ENCODE measurements around the gene CELA1.

CELA1 gene

GRCh38 chr12:51346581-51346980 is at the start of gene CELA1:
Gene CELA1 (minus strand): TSS chr12:51346679. CDS start chr12:51346638, 41 bp downstream.
- no peak for DNase-seq

DNA sequence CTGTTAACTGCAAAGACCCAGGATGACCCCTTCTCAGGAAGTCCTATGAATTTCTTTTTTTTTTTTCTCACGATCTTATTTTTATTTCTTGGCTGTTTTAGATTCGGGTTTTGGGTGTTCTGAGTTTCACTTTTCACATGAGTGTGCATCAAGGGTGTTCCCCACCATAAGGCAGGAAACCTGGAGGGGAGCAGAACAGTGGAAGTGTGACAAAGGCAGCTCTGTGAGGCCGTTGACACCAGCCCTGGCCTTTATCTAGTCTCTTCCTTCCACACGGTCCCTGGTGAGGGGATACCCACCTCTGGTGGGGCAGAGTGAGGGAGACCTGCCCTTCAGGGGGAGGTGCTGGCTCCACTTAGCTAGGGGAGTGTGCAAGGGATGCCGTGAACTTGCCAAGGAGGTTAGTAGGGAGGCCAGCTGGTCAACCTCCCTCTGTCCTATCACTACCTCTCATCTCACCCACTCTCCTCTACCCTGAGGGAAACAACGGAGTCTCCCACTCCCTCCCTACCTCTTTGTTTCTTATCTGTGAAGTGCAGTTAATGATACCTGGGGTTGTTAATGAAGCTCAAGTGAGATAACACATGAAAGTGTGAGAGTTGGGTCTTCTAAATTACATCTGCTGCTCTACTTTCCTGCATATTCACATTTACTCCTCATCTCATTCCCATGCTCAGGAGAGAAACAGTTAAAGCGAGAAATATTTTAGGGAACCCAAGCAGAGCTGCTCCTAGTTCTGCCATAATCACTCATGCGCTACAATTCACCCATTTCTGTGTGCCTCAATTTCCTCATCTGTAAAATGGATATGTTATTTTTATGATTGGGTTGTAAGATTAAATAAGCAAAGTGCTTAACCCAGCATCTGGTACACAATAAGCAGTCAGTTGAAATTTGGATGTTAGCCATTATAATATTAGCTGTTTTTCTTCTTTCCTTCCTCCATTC is 49.1 kb upstream of the CELA1 start:
- DNase-seq = no peak

DNA sequence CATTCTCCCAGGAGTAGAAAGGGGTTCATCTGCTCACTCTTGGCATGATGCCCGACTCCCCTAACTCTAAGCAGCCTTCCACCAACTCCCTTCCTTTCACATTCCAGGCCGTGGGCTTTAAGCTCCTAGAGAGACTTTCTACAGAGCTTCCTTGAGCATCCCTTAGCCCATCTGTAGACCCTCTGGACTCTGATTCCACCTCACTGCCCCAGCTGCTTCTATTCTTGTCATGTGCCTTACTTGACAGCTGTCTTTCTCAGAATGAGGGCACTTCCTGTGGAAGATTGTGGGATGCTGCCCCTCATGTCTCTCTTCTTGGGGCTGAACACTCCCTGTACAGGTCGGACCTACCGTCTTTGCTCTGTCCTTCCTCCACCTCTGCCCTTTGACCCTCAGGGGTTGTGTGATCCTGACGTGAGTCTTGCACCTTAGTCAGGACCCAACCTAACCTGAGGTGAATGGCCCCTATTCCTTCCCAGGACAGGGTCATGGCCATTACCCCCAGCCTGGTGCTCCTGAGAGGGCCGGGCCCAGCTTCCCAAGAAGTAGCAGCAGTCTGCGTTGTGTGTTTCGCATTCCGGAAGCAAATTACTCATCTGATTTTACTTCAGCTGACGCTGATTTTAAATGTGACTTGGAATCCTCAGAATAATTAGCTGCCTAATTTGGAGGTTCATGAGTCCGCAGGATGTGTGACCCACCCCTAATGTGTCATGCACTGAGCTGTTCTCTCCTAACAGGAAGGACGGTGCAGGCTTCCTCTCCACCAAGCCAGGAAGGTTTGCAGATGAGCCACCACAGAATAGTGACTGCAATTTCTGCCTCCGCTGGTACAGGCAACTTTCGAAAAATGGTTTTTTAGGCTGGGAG is 47.4 kb upstream of the CELA1 start:
- peak in 1 of 4 experiments; percentile 18 for DNase-seq

DNA sequence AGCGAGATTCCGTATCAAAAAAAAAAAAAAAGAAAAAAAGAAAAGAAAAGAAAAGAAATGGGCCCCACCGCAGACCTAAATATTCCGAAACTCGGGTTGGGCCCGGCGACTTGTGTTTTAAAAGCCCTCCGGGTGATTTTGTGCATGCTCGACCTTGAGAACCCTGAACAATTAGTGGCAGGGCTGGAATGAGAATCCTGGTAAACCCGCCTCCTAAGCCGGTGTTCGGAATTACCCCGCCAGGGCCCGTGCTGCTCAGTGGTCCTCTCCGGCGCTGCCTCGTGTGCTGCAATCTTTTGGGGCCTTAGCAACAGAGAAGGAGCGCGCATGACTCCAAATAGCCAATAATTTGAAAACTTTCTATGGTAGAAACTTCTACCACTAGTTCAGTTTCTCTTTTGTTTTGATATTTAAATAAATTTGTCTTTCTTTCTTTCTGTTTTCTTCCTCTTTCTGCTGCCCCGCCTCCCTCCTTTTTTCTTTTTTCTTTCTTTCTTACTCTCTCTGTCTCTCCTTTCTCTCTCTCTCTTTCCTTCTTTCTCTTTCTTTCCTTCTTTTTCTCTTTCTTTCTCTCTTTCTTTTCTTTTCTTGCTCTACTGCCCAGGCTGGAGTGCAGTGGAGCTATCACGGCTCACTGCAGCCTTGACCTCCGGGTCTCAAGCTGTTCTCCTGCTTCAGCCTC is 46.2 kb upstream of the CELA1 start:
- no peak for DNase-seq

DNA sequence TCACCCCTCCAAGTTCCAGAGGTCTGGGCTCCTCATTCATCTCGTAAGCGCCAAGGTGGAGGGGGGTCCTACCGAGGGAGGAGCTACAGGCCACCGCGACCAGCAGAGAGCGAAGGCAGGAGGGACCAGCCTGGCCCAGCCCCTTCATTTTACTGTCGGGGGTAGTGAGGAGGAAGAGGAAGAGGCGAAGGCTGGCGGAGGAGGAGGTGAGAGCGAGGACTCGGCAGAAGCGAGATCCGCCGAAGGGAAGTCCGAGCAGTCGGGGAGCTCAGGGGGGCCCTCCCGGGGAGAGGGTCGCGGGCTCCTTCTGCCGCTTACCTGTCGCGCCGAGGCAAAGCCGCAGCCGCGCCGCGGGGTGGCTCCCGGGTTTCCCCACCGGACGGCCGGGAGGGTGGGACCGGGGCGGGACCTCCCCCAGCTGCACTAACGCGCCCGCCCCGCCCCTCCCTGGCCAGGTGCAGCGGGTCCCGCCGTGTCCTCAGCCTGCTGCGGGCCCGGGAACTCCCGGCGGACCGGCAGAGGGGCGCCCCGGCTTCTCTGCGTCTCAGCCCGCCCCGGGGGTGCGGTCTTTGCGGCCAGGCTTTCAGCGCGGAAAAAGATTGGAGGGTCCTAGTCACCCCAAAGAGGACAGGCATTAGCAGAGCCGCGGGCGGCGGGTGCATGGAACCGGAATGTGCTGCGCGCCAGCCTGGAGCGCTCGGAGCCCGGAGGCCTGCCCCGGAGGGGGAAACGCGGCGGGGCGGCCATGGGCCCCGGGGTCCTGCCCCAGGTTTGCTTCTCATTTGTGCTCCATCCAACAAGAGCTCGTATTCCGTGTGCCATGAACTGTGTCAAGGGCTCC is 45.0 kb upstream of the CELA1 start, which contains the start of gene GALNT6:
Gene GALNT6 (minus strand): TSS at position 124 of the 841 bp plus-strand sequence. CDS start 11,625 bp downstream, outside the sequence.
- DNase-seq = peak in 3 of 4 experiments; percentile 19 to 63 (median 46)

DNA sequence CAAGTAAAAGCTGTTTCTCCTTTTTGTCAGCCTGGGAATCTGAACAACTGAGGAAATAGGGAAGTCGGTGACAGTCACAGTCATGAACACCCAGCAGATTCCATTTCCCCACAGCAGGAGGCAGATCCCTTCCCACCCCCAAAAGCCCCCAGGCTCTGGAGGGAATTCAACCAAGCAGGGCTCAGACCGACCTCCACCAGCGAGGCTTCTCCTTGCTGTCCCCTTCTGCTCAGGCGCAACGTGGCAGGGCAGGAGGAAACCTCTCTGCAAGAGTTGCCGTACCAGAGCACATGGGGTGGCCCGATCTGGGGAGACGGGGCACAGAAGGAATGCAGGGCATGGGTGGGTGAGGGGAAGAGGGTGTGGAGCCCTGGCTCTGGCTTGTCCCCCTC is 44.4 kb upstream of the CELA1 start:
- DNase-seq = peak in 1 of 4 experiments; percentile 25

- DNase-seq = no peak
Observed at GRCh38 chr12:51390457-51390856, 44.0 kb upstream of the CELA1 start.

DNA sequence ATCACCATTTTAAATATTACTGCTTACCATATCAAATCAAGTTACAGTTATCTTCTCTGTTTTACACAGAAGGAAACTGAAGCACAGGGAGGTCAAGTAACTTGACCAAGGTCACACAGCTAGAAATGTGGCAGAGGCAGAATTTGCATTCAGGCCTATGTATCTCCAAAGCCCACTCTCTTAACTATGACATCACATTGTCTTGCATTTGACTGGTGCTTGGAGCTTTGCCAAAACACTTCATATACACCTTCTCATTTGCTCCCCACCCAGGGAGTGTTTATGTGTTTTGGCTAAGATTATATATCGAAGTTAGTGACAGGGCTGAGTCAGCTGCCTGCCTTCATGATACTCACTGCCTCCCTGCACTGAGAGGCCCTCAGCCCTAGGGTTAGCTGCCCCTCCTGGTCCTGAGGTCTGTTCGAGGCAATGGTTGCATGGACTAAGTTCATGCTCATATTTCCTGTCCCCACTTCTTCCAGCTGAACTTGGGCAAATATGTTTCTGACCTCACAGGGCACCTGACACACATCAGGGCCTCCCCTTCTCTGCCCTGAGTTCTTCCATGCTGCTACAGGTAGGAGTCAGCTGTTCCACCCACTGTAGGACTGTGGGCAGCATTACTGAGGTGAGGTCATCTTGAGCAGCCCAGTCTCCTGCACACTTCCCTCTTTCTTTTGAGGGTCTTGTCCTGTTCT is 43.0 kb upstream of the CELA1 start:
- DNase-seq = no peak

DNA sequence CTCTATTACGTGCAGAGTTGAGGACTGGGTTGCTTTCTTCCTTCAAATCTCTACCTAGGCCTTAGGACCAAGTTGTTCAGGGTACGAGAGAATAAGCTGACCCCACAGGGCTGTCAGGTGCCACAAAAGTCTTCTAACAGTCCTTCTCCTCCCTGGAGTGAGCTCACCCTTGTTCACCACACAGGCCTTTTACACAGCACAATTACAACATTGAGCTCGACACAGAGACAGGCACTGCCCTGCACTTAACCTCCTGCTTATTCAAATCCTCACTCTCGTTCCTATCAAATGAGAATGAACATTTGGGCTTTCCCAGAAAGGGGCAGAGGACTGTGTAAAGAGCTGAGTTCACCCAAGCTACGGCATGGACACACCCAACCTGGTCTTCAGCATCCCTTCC is 42.4 kb upstream of the CELA1 start:
- DNase-seq = no peak

DNA sequence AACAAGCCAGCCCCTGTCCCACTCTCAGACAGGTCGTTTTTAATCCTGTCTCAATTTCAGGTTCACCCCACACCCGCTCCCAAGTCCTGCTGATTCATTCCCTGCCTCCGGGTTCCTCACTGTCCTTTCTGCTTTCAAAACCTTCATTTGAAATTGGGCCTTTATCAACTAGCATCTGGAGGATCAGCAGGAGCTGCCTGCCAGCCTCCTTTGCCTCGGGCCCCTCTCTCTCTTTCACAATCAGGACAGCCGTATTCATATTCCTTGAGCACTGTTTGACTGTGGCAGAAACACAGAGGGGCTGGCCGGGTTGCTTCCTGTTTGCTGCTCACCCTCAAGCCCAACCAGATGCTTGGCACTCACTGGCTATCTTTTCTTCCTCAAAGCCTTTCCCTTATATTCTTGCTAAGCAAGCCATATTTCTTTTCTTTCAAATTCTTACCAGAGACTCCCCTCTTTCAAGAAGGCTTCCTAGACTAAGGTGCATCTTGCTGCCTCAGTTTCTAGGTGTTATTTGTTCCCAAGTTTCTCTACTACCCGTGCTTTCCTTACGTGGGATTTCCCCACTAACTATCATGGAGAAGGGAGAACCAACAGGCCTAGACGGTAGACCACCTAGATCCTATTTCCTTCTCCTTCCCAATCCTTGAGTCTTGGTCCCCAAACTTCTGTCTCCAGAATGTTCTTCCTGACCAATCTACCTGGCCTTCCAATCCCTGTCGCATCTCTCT is 41.8 kb upstream of the CELA1 start:
- DNase-seq = no peak

GRCh38 chr12:51386351-51386750 is 39.9 kb upstream of the CELA1 start:
- no peak for DNase-seq

DNA sequence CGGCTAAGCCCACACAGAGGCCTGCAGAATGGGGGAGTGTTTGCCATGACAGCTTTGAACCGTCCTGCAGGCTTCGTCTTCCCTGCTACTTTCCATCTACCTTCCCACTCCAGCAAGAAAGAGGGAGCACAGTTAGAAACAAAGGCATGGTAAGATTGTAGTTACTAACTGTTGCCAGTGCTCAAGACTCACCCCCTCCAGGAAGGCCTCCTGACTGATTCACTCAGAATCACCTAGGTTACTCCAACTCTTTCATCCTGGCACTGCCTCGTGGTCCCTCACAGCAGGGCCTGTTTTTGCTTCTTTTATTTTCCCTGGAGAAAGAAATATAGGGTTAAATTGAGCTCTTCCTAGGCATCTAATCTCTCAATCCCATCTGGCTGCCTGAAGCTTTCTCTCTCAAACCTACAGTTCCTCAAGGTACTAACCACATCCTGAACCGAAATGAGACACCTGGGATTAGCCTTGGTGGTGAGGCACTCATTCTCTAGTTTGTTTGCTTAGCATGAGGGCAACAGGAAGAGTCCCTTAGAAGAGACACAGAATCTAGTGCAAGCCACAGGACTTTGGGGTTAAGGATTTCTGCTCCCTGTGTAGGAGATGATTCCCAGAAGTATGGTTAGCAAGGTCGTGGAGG is 36.9 kb upstream of the CELA1 start:
- no peak for DNase-seq

GRCh38 chr12:51382173-51382572 is 35.7 kb upstream of the CELA1 start:
- DNase-seq = no peak

DNA sequence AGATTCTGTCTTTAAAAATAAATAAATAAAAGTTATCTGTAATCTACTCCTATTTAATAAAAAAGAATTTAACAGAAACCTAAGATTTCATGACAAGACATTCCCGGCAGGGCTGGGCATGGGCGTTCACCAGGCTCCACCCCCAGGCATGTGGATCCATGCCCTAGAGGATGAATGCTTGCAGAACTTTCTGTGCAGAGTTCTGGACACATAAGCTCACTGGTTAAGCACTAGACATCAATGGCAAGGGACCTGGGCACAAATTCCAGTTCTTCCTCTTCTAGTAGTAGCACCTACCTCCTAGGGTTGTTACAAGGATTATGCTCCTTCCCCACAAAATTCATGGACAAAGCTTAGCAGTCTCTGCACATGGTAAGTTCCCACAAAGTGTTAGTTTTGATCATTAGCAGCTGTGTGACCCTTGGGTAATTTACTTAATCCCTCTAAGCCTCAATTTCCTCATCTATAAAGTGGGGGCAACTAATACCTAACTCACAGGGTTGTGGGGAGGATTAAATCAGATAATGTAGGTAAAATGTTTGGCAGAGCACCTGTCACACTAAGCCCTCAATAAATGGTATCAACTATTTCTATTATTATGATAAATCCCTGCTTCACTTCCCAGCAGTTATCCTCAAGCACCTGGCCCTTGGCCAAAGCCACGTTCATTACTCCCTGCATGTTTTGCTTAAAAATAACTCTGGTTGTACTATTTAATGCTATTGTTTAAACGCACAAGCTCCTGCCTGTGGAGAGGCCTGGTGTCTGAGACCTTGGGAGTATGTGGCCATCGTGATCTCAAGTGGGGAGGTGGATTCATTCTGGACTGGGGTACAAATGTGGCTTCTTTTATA is 35.0 kb upstream of the CELA1 start:
- DNase-seq = no peak

DNA sequence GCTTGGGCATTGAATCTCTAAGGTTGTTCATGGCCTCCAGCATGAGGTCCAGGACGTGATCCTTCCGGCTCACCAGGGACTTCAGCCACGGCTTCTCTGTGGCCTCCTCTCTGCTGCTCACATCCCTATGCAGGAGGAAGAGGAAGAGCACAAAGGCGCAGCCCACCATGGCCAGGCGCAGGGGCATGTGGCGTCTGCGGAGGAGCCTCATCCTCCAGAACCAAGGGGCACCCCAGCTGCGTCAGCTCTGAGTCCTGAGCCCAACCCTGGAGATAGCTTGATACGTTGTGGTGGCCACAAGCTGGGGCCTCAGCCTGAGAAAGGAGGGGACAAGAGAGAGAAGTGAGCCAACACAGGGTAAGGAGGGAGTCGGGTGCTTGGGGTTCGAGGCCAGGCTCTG is 33.1 kb upstream of the CELA1 start:
- DNase-seq = no peak

- DNase-seq = no peak
Observed at GRCh38 chr12:51378749-51379148, 32.3 kb upstream of the CELA1 start.

DNA sequence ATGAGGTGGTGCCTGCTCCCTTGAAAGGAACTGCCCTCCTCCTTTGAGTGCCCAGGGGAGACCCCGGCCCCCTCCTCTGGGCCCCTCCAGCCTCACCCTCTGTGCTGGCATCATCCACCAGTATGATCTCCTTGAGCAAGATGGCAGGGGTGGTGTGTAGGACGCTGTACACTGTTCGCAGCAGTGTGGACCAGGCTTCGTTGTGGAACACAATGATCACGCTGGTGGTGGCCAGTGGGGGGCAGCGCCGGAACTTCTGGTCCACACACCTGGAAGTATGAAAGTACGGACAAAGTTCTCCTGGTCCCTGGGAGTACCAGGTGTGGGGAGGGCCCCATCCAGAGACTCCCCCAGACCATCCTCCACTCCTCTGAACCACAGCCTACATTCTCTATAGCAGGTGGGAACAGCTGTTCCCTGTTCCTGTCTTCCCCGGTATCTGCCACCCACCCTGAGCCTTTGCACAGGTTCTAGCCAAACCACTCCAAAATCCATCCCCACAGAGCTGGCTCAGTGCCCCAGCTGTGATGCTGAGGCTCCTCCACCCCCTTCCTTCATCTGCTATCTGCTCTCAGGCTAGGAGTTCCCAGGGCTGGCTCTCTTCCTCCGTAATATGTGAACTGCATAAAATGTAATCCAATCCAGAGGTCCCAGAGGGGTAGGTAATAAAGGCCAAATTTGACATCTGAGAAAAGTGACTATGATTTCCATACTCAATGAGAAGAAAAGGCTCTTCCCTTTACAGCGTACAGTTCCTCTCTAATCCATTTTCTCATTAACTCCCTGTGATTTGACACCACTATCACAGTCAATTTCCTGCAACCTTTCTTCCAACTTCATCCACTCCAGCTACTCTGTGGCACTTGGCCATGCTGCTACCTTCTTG is 30.9 kb upstream of the CELA1 start:
- no peak for DNase-seq

GRCh38 chr12:51374856-51375255 is 28.4 kb upstream of the CELA1 start:
- DNase-seq = no peak
